T47D (cell line): ENCODE measurements around the gene MYOM1.
A peak's percentile ranks its signal among the peaks of the same experiment; 100 is the strongest.

Experiments used
- DNase-seq, 2 experiments: peaks; one replicate each; pipeline versions ENCODE4 v3.0.0 to v3.0.0-alpha.2; 2011 to 2012; ENCODE audit warnings: low read depth in 1 of 2, low spot score in 1 of 2
- JUND ChIP-seq: IDR thresholded peaks from 2 replicates; pipeline ENCODE4 v1.6.1; 2012; ENCODE audit warnings: low read depth
- in situ Hi-C: cut with HindIII; loops from 2 replicates; pipeline ENCODE4 v1.10.0; 2016; ENCODE audit warnings: low sequenced_read_pairs, low pct_unique_long_range_greater_than_20kb

MYOM1 gene

GRCh38 chr18:3062798-3063680, 156.7 kb downstream of the MYOM1 start:
- DNase-seq, result peak in 1 of 2 experiments; percentile 50
- no peak for TF ChIP-seq JUND
- in situ Hi-C loops, result no loop called here

GRCh38 chr18:3061581-3062312, 158.0 kb downstream of the MYOM1 start:
- no peak for TF ChIP-seq JUND
- no peak for DNase-seq
- in situ Hi-C loops, result no loop called here

- no peak for DNase-seq
Observed at GRCh38 chr18:3060667-3061580, 158.8 kb downstream of the MYOM1 start.

GRCh38 chr18:3059272-3059671, 160.5 kb downstream of the MYOM1 start:
- in situ Hi-C loops, result no loop called here
- no peak for DNase-seq
- no peak for TF ChIP-seq JUND

More at GRCh38 chr18:3060667-3061580, 158.8 kb downstream of the MYOM1 start:
- in situ Hi-C loops, result no loop called here
- TF ChIP-seq JUND, result no peak

- in situ Hi-C loops, result no loop called here
- 0 out of 2 replicates have a peak, but pooled peaks have one; percentile 19 for TF ChIP-seq JUND
- peak in 1 of 2 experiments; percentile 63 for DNase-seq
Observed at GRCh38 chr18:3058328-3059191, 161.2 kb downstream of the MYOM1 start.

- TF ChIP-seq JUND, result no peak
- DNase-seq, result no peak
- in situ Hi-C loops, result no loop called here
Observed at GRCh38 chr18:3057526-3057925, 162.2 kb downstream of the MYOM1 start.

GRCh38 chr18:3056311-3056710, 163.5 kb downstream of the MYOM1 start:
- DNase-seq, result no peak
- no peak for TF ChIP-seq JUND
- in situ Hi-C loops, result no loop called here

- TF ChIP-seq JUND, result no peak
- DNase-seq, result no peak
- in situ Hi-C loops, result no loop called here
Observed at GRCh38 chr18:3055816-3056215, 164.0 kb downstream of the MYOM1 start.

GRCh38 chr18:3055186-3055728, 164.5 kb downstream of the MYOM1 start:
- TF ChIP-seq JUND, result no peak
- in situ Hi-C loops, result no loop called here
- no peak for DNase-seq

- in situ Hi-C loops, result no loop called here
- TF ChIP-seq JUND, result no peak
- no peak for DNase-seq
Observed at GRCh38 chr18:3054780-3055179, 165.0 kb downstream of the MYOM1 start.

GRCh38 chr18:3054214-3054613, 165.6 kb downstream of the MYOM1 start:
- in situ Hi-C loops, result no loop called here
- DNase-seq, result no peak
- TF ChIP-seq JUND, result no peak
